HCT116 (cell line): ENCODE measurements around the gene FGGY.

Source experiments
- CEBPB ChIP-seq: IDR thresholded peaks from 2 replicates; pipeline ENCODE4 v1.6.1; 2012; ENCODE audit warnings: low read depth
- EZH2 ChIP-seq: fragments of 200-600 bp; sonication (generic); IDR thresholded peaks from 2 replicates; pipeline ENCODE4 v1.6.1; 2017; ENCODE audit warnings: antibody characterized with exemption, mixed run types
- FOSL1 ChIP-seq: IDR thresholded peaks from 2 replicates; pipeline ENCODE4 v1.6.1; 2012; ENCODE audit warnings: low read depth
- POLR2AphosphoS5 ChIP-seq: IDR thresholded peaks from 2 replicates; pipeline ENCODE4 v1.6.1; 2011; ENCODE audit warnings: mild to moderate bottlenecking, low read depth, low read length, moderate library complexity
- TF ChIP-seq, protein P1 (sequence below), 3 experiments: fragments of 200-600 bp in 1 of 3; sonication (generic) in 1 of 3; IDR thresholded peaks in 2 of 3; conservative IDR thresholded peaks in 1 of 3; 2 replicates each; pipeline ENCODE4 v1.5.1; 2012 to 2017; ENCODE audit warnings: low read depth in 2 of 3, low read length in 2 of 3, antibody characterized with exemption in 1 of 3, borderline replicate concordance in 1 of 3, control low read depth in 1 of 3, mild to moderate bottlenecking in 1 of 3, mixed read lengths in 1 of 3, mixed run types in 1 of 3, moderate library complexity in 1 of 3; ENCODE audit not compliant: insufficient read depth in 1 of 3
- TF ChIP-seq, protein P2 (sequence below): IDR thresholded peaks from 2 replicates; pipeline ENCODE4 v1.6.1; 2012
- TF ChIP-seq, protein P3 (sequence below): IDR thresholded peaks from 2 replicates; pipeline ENCODE4 v1.6.1; 2012
- TF ChIP-seq, protein P4 (sequence below): IDR thresholded peaks from 2 replicates; pipeline ENCODE4 v1.6.1; 2011; ENCODE audit warnings: mild to moderate bottlenecking, low read length, moderate library complexity; ENCODE audit not compliant: insufficient replicate concordance; ENCODE audit errors: extremely low read depth

DNA sequence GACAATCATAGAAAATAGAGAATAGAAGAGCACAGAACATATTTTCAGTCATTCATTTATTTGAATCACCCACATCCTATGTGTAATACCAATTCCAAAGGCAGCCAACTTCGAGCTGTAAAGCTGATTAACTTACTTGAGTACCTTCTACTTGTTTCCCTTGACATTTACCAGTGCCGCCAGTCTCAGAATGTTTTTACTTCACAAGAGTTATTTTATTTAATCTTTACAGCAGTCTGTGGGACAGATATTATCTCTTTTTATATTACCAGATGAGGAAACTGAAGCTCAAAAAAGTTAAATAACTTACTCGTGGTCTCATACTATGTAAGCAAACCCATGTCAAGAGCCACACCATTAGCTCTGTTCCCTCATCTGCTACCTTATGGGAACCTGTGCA, 56.6 kb downstream of the FGGY start:
- TF ChIP-seq EZH2 (no peak), POLR2AphosphoS5 (no peak), FOSL1 (no peak), CEBPB (no peak)
- TF ChIP-seq, protein P1, sequence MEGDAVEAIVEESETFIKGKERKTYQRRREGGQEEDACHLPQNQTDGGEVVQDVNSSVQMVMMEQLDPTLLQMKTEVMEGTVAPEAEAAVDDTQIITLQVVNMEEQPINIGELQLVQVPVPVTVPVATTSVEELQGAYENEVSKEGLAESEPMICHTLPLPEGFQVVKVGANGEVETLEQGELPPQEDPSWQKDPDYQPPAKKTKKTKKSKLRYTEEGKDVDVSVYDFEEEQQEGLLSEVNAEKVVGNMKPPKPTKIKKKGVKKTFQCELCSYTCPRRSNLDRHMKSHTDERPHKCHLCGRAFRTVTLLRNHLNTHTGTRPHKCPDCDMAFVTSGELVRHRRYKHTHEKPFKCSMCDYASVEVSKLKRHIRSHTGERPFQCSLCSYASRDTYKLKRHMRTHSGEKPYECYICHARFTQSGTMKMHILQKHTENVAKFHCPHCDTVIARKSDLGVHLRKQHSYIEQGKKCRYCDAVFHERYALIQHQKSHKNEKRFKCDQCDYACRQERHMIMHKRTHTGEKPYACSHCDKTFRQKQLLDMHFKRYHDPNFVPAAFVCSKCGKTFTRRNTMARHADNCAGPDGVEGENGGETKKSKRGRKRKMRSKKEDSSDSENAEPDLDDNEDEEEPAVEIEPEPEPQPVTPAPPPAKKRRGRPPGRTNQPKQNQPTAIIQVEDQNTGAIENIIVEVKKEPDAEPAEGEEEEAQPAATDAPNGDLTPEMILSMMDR (IDR thresholded peaks at IDR 0.05 in 2 of 3, conservative IDR thresholded peaks at IDR 0.05 in 1 of 3; ENCODE audit: borderline replicate concordance in 1 of 3, insufficient read depth in 1 of 3, low read depth in 2 of 3, low read length in 2 of 3): no peak
- TF ChIP-seq, protein P2, sequence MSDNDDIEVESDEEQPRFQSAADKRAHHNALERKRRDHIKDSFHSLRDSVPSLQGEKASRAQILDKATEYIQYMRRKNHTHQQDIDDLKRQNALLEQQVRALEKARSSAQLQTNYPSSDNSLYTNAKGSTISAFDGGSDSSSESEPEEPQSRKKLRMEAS: no peak
- TF ChIP-seq, protein P3, sequence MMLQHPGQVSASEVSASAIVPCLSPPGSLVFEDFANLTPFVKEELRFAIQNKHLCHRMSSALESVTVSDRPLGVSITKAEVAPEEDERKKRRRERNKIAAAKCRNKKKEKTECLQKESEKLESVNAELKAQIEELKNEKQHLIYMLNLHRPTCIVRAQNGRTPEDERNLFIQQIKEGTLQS: no peak
- TF ChIP-seq, protein P4, sequence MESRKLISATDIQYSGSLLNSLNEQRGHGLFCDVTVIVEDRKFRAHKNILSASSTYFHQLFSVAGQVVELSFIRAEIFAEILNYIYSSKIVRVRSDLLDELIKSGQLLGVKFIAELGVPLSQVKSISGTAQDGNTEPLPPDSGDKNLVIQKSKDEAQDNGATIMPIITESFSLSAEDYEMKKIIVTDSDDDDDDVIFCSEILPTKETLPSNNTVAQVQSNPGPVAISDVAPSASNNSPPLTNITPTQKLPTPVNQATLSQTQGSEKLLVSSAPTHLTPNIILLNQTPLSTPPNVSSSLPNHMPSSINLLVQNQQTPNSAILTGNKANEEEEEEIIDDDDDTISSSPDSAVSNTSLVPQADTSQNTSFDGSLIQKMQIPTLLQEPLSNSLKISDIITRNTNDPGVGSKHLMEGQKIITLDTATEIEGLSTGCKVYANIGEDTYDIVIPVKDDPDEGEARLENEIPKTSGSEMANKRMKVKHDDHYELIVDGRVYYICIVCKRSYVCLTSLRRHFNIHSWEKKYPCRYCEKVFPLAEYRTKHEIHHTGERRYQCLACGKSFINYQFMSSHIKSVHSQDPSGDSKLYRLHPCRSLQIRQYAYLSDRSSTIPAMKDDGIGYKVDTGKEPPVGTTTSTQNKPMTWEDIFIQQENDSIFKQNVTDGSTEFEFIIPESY: no peak
